BE2C (cell line): ENCODE results near the gene RTN4RL2.

Source experiments
- DNase-seq: peaks from one replicate; pipeline ENCODE4 v3.0.0-alpha.2; 2020
- H3K27me3 ChIP-seq: fragments of 250-450 bp; sonication (Bioruptor Pico); 2 replicates; pipeline ENCODE4 v1.5.1; 2020; ENCODE audit warnings: mild to moderate bottlenecking
- H3K36me3 ChIP-seq: fragments of 250-450 bp; sonication (Bioruptor Pico); 2 replicates; pipeline ENCODE4 v1.5.1; 2020; ENCODE audit warnings: mild to moderate bottlenecking
- H3K4me1 ChIP-seq: fragments of 250-450 bp; sonication (Bioruptor Pico); 2 replicates; pipeline ENCODE4 v1.5.1; 2020
- H3K4me3 ChIP-seq: 2 replicates; pipeline ENCODE4 v1.5.1; 2011; ENCODE audit warnings: low read depth, low read length
- H3K9me3 ChIP-seq: fragments of 250-450 bp; sonication (Bioruptor Pico); 2 replicates; pipeline ENCODE4 v1.5.1; 2020
- TF ChIP-seq, protein P1 (sequence below): IDR thresholded peaks from 2 replicates; pipeline ENCODE4 v1.5.1; 2012; ENCODE audit warnings: mild to moderate bottlenecking, low read depth, low read length

The RTN4RL2 gene

DNA sequence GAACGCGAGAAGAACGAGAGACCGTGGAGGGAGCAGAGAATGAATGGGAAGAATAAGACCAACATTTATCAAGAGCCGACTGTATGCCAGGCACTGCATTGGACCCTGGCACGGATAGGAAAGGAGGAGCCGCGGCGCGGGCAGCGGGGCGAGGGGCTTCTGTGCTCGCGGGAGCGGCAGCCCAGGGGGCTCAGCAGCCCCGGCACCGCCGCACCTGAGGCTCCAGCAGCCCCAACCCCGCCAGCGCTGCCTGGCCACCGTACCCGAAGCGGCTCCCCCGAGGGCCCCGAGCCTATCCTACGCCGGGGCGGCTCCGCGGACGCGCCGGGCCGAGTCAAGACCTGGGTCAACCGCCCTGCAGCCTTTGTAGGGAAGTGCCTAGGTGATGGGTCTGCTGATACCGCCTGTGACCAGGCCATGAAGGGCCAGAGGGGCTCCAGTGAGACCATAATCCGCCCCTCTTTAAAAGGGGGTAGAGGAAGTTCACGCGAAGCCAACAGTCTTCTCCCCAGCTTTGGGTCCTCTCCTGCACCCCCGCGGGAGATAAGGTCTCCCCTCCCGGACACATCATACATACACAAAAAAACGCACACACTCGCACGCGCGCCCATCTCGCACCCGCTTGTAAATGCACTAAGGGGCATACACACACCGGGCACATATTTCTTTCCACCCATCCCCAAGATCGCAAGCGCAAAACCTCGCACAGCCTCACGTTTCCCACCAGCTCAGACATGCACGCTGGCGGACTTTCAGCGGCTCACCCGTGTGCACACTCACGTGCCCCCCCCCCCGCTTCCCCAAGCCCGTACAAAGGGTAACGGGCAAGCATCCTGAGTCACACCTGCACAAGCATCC, 935 bp upstream of the RTN4RL2 start:
- DNase-seq = no peak
- Histone ChIP-seq H3K36me3 (no peaks in the 10 kb centered on the region), H3K4me1 (no peaks in the 10 kb centered on the region), H3K27me3 (peaks cover 34% of the 10 kb centered on the region), H3K9me3 (no peaks in the 10 kb centered on the region), H3K4me3 (peak overlapping the region; percentile 20)
- TF ChIP-seq, protein P1, sequence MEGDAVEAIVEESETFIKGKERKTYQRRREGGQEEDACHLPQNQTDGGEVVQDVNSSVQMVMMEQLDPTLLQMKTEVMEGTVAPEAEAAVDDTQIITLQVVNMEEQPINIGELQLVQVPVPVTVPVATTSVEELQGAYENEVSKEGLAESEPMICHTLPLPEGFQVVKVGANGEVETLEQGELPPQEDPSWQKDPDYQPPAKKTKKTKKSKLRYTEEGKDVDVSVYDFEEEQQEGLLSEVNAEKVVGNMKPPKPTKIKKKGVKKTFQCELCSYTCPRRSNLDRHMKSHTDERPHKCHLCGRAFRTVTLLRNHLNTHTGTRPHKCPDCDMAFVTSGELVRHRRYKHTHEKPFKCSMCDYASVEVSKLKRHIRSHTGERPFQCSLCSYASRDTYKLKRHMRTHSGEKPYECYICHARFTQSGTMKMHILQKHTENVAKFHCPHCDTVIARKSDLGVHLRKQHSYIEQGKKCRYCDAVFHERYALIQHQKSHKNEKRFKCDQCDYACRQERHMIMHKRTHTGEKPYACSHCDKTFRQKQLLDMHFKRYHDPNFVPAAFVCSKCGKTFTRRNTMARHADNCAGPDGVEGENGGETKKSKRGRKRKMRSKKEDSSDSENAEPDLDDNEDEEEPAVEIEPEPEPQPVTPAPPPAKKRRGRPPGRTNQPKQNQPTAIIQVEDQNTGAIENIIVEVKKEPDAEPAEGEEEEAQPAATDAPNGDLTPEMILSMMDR = no peak

DNA sequence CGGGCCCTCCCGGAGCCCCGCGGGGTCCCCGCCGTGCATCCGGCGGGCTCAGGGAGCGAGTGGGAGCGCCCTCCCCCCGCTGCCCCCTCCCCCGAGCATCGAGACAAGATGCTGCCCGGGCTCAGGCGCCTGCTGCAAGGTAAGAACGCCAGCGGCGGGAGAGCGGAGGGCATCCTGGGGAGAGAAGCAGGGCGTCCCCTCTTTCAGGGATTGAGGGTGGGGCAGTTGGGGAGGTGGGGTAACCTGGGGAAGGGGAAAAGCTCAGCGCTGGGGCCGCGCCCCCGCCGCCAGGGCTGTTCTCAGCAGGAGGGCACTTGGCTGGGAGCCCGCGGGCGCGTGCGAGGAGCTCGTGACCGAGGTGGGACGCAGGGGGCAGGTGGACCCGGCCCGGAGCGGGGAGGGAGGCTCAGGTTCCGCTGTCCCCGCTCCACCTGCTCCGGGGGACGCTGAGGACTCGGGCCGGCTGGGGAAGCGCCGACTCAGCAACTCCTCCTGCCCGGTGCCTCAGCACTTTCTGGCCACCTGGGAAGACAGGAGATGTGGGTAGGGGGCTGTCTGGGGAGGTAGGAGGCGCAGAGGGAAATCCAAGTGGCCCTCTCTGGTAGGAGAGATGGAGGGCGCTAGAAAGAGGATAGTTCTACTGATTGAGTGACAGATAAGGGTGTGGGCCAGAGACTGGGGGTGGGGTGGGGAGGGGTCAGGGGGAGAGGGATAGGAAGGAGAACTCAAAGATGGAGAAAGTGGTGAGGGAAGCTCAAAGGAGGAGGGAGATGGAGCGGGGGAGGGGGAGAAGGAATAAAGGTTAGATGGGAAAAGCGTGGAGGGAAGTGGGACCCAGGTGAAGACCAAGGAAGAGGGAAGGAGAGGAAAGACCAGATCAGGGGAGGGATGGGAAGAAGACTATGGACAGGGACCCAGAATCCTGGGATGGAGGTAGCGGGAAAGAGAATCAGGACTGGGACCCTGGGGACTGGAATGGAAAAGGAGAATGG, 726 bp downstream of the RTN4RL2 start:
- TF ChIP-seq, protein P1 = no peak
- Histone ChIP-seq H3K4me1 (no peaks in the 10 kb centered on the region), H3K36me3 (no peaks in the 10 kb centered on the region), H3K4me3 (no peak overlapping the region), H3K27me3 (peaks cover 34% of the 10 kb centered on the region), H3K9me3 (no peaks in the 10 kb centered on the region)
- DNase-seq = no peak

DNA sequence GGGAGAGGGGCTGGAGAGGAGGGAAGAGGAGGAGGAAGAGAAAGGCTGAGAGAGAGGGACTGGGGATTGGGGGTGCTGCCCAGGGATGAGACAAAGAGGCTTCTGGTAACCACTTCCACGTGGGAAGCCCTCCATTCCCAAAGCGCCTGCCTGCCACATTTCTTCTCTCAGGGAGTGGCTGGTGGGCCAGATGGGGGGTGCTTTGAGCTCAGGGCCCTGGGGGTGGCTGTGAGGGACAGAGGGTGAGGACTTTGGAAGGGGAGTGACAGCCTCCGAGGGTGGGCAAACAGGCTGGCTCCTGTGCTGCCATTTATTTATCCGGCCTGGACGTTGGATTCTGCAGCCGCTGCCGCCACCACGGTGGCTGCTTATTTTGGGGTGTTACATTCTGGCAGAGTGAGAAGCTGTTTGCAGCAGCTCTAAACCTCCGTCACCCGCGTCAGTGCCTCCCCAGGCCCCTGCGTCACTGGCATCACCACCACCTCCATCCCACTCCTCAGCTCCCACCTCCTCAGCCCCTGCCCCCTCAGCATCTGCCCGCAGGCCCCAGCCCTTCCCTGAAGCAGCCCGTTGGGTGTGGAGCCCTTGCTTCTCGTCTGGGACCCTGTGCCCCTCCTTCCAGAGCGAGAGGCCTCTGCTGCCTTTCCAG, 1.6 kb downstream of the RTN4RL2 start:
- Histone ChIP-seq H3K27me3 (peaks cover 34% of the 10 kb centered on the region), H3K36me3 (no peaks in the 10 kb centered on the region), H3K4me3 (no peak overlapping the region), H3K4me1 (no peaks in the 10 kb centered on the region), H3K9me3 (no peaks in the 10 kb centered on the region)
- TF ChIP-seq, protein P1 = no peak
- no peak for DNase-seq

DNA sequence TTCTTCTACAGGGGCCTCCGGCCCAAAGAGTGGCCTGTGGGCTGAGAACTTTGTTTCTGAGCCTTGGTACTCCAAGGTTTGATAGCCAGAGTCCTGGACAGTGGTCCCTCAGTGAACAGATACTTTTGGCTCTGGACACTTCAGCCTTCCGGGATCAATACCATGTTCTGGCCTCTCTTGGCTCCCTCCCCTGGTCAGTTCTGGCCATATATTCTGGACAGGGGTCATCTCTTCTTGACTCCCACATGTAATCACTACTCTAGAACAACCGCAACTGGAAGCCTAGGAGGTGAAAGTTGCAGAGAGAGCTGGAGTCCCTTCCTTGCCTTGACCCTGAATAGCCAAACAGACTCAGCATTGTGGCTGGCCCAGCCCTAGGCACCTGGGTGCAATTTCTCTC, 2.3 kb downstream of the RTN4RL2 start:
- Histone ChIP-seq H3K4me3 (no peak overlapping the region), H3K27me3 (peaks cover 33% of the 10 kb centered on the region), H3K4me1 (no peaks in the 10 kb centered on the region), H3K9me3 (no peaks in the 10 kb centered on the region), H3K36me3 (no peaks in the 10 kb centered on the region)
- TF ChIP-seq, protein P1 = no peak
- DNase-seq = no peak

DNA sequence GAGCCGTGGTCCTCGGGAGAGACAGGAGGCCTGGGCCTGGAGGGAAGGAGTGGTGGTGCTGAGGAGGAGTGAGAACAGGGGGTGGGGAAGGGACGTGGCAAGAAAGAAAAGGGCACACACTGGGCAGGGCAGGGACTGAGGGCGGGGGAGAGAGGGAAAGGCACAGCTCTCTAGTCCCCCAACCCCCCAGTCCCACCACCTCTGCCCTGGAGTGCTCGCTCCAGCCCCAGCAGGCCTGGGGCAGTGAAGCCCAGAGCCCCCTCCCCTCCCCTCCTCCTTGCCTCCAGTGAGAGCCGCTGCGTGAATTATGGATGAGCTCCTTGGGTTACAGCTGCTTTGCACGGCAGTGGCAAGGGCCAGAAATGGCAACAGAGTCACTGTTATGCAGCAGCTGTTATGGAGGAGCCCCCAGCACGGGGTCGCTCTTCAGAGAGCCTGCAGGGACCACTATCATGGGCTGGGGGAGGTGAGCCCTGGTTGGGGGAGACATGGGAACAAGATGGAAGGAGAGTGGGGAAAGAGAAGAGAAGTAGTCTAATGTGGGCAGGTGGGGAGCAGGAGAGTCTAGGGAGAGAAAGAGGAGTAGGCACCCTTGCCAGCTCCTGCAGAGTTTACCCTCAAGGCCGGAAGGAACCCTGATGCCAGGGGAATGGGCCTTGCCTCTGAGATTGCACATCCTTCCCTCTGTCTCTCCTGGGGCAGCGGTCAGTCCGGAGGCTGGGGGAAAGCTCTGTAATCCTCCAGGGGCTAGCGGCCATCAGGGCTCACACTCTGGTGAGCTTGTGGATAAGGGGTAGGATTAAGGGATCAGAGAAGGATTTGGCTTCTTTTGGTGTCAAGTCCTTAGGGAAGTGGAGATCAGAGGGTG, 3.6 kb downstream of the RTN4RL2 start:
- H3K27me3 ChIP-seq = peaks cover 23% of the 10 kb centered on the region
- H3K9me3 ChIP-seq = no peaks in the 10 kb centered on the region
- no peaks in the 10 kb centered on the region for H3K4me1 ChIP-seq
- TF ChIP-seq, protein P1 = no peak
- no peak for DNase-seq
- H3K4me3 ChIP-seq = no peak overlapping the region
- no peaks in the 10 kb centered on the region for H3K36me3 ChIP-seq
